Stimulated activated effector memory CD8-positive, alpha-beta T cell treated with anti-CD3 and anti-CD28 coated beads, Interleukin-12 subunit alpha, Interleukin-12 subunit beta, amount 100 ng/mL, for 72 hours (primary cell): ENCODE results near the gene LPCAT3.
"Not testable (repeated sequence)": the region's sequence is repeated elsewhere in the genome, so short reads cannot be mapped to it uniquely, and the experiment has no call there.

Experiments used
- ATAC-seq: fragments of 150-1000 bp; cut with Tn5 transposase; 2 replicates; pipeline ENCODE4 v1.10.0; 2021
- DNase-seq, 2 donors: peaks; one replicate each; pipeline ENCODE4 v3.0.0; 2021 to 2022; ENCODE audit warnings: low spot score in 2 of 2
- H3K27ac Mint-ChIP-seq: one replicate; pipeline ENCODE4 v1.8.0; 2022; ENCODE audit warnings: mild to moderate bottlenecking, mixed read lengths
- H3K36me3 Mint-ChIP-seq: one replicate; pipeline ENCODE4 v1.8.0; 2022; ENCODE audit warnings: mild to moderate bottlenecking, mixed read lengths
- H3K4me1 Mint-ChIP-seq: one replicate; pipeline ENCODE4 v1.8.0; 2022; ENCODE audit warnings: mixed read lengths
- H3K4me3 Mint-ChIP-seq: one replicate; pipeline ENCODE4 v1.8.0; 2022; ENCODE audit warnings: mild to moderate bottlenecking, mixed read lengths
- H3K9me3 Mint-ChIP-seq: one replicate; pipeline ENCODE4 v1.8.0; 2022; ENCODE audit warnings: mixed read lengths

The LPCAT3 gene

DNA sequence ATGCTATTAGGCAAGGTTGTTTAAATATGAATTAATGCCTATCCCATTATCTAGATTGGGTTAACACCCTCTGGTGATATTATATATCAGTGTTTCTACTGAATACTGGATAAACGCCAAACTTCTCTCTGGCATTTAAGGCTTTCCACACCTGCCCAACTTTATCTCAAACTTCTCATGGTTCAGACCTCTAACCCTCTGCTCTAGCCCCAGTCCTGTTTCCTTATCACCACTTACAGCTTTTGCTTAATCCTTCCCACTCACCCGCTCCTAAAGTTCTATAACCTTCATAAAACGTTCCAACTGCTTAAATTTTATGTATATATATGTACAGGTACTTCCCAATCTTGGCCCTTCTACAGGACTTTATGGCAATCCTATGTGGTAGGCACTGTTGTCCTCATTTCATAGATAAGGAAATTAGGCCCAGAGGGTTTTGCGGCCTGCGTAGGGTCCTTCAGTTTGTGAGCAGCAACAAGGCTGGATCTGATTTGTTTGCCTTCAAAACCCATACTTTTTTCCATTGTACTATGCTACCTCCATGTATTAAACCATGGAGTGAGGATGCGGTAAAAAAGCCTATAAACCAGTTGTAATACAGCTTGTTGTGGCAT is 1.2 kb downstream of the LPCAT3 start:
- ATAC-seq, result no peak
- H3K4me3 Mint-ChIP-seq, result peak overlapping the region; percentile 82

DNA sequence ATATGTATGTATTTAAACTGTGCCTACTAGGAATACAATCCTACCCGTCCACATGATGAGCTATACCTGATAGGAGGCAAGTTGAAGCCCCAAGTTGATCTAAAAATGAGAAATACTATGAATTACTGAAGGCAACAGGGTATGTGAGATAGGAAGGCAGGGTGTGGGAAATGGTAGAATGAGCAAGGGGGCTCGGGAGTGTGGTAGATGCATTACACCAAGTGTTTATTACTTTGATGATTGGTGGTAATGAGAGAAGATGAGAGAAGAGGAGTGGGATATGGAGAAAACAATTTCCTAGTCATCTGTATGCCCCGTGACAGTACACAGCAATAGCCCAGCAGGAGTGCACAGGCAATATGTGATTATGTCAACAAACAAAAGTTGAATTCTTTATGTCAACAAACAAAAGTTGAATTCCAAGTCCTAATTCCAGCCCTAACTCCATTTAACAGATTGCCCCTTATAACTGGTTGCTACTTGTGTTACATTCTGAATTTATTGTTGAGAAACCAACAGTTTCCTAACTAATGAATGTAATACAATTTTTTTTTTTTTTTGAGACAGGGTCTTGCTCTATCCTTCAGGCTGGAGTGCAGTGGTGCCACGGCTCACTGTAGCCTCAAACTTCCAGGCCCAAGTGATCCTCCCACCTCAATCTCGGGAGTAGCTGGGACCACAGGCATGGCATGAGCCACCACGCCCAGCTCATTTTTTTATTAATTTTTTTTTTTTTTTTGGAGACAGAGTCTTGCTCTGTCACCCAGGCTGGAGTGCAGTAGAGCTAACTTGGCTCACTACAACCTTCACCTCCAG is 2.5 kb downstream of the LPCAT3 start:
- DNase-seq, result no peak
- no peak for ATAC-seq
- Mint-ChIP-seq H3K4me3 (no peak overlapping the region), H3K36me3 (peaks cover 31% of the 10 kb centered on the region), H3K27ac (no peak overlapping the region), H3K9me3 (no peaks in the 10 kb centered on the region), H3K4me1 (peaks cover 38% of the 10 kb centered on the region)

More for the DNA sequence above, 1.2 kb downstream of the LPCAT3 start:
- no peak for DNase-seq
- H3K27ac Mint-ChIP-seq, result peak overlapping the region; percentile 83
- H3K36me3 Mint-ChIP-seq, result peaks cover 28% of the 10 kb centered on the region
- H3K4me1 Mint-ChIP-seq, result peaks cover 38% of the 10 kb centered on the region
- no peaks in the 10 kb centered on the region for H3K9me3 Mint-ChIP-seq

DNA sequence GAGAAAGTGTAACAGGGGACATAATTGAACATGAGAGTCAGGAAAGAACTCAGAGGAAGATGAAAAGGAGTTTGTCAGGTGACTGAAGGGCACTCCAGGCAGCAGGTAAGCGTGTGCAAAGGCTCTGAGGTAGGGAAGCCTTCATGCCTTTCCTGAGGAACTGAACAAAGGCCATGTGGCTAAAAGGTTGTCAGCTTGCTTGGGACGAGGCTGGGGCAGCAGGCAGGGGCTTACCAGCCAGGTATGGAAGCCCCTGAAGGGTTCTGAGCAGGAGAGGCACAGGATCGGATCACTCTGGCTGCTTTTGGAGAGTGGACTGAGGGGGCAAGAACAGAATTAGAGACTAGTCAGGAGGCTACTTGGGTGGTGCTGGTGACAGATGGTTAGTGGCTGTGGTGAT is 5.2 kb downstream of the LPCAT3 start:
- H3K4me3 Mint-ChIP-seq, result no peak overlapping the region
- DNase-seq (no peak), ATAC-seq (no peak)
- peaks cover 32% of the 10 kb centered on the region for H3K4me1 Mint-ChIP-seq
- peak overlapping the region; percentile 33 for H3K27ac Mint-ChIP-seq
- H3K9me3 Mint-ChIP-seq, result no peaks in the 10 kb centered on the region
- peaks cover 56% of the 10 kb centered on the region for H3K36me3 Mint-ChIP-seq

DNA sequence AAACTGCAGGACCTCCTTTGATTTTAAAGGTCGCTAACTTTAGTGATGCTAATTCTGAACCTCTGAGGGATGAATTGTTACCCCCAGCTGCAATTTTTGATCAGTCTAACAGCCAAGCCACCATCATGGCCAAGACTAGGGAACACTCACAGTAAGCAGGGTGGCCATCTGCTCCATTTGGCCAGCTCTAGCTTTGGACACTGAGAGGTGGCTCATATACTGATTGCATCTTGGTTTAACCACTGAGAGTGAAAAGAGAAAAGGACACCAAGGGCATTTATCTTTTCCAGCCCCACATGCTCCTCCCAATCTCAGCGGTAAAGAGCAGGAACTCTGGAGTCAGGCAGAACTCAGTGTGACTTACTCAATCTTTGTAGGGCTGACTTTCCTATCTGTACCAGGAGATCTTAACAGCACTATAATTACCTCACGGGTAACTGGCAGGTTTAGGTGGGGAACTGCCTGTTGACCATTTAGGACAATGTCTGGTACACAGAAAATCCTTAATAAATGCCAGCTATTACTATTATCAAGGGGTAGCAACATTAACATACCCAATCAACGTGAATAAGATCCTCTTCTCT is 6.2 kb downstream of the LPCAT3 start:
- H3K4me1 Mint-ChIP-seq, result peaks cover 23% of the 10 kb centered on the region
- H3K4me3 Mint-ChIP-seq, result no peak overlapping the region
- no peak for ATAC-seq
- H3K36me3 Mint-ChIP-seq, result peaks cover 66% of the 10 kb centered on the region
- DNase-seq, result no peak
- H3K27ac Mint-ChIP-seq, result peak overlapping the region; percentile 33
- no peaks in the 10 kb centered on the region for H3K9me3 Mint-ChIP-seq

DNA sequence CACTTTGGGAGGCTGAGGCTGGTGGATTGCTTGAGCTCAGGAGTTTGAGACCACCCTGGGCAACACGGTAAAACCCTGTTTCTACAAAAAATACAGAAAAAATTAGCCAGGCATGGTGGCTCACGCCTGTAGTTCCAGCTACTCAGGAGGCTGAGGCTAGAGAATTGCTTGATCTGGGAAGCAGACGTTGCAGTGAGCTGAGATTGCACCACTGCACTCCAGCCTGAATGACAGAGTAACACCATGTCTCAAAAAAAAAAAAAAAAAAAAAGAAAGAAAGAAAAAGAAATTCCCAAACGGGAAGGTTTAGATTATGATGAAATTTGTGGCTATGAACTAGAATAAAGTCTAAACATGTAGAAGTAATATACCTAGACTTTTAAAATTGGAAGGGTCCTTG is 6.9 kb downstream of the LPCAT3 start:
- H3K9me3 Mint-ChIP-seq, ATAC-seq, H3K27ac Mint-ChIP-seq, H3K4me3 Mint-ChIP-seq, DNase-seq: not testable (repeated sequence)
- Mint-ChIP-seq H3K36me3 (peaks cover 73% of the 10 kb centered on the region), H3K4me1 (peaks cover 16% of the 10 kb centered on the region)

DNA sequence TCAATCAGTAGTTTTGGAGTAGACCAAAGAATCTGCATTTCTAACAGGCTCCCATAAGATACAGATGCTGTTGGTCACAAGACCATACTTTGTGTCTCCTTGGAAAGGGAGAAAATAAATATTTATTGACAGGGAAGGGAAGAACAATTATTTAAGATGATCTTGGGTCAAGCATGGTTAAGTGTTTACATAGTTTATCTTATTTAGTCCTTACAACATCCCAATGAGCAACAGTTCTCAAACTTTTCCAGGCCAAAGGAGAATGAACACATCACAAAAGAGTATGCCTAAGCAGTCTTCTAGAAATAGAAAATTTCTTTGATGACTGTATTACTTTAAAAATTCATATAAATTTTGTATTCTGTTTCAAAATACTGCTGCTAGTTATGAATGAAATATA is 8.8 kb downstream of the LPCAT3 start:
- DNase-seq, result no peak
- H3K4me1 Mint-ChIP-seq, result peaks cover 19% of the 10 kb centered on the region
- H3K9me3 Mint-ChIP-seq, result no peaks in the 10 kb centered on the region
- H3K4me3 Mint-ChIP-seq, result no peak overlapping the region
- ATAC-seq, result no peak
- peaks cover 66% of the 10 kb centered on the region for H3K36me3 Mint-ChIP-seq
- peak overlapping the region; percentile 4 for H3K27ac Mint-ChIP-seq

DNA sequence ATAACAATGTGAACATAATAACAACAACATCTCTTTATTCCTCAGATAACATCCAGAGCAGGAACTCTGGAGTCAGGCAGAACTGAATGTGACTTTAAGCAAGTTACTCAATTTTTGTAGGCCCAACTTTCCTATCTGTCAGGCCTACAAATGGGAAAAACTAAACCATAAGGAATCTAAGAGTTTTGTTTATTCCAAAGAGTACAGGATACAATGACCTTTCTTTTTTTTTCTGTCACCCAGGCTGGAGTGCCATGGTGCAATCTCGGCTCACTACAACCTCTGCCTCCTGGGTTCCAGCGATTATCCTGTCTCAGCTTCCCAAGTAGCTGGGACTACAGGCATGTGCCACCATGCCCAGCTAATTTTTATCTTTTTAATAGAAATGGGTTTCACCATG is 9.4 kb downstream of the LPCAT3 start:
- Mint-ChIP-seq H3K9me3 (no peaks in the 10 kb centered on the region), H3K4me1 (peaks cover 16% of the 10 kb centered on the region), H3K4me3 (no peak overlapping the region), H3K36me3 (peaks cover 60% of the 10 kb centered on the region), H3K27ac (no peak overlapping the region)
- no peak for DNase-seq
- no peak for ATAC-seq

DNA sequence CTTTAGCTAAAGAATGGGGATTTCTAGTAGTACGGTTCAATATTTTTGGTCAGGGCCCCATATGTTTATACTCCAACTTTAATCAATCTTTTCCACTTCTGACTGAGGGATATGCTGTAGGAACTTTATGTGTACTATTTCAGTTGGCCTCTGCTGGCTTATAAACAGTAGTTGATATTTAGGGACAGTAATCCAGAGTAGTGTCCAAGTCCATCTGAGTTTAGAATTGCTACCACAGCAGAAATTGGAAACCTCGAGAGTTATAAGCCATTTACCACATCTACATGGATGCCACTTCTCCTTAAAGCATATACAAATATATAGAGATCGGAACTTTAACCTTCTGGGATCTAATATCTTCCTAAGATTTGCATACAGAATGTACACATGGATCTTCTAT is 11.6 kb downstream of the LPCAT3 start:
- ATAC-seq (no peak), DNase-seq (no peak)
- no peaks in the 10 kb centered on the region for H3K9me3 Mint-ChIP-seq
- H3K4me1 Mint-ChIP-seq, result peaks cover 14% of the 10 kb centered on the region
- H3K4me3 Mint-ChIP-seq, result no peak overlapping the region
- peaks cover 68% of the 10 kb centered on the region for H3K36me3 Mint-ChIP-seq
- no peak overlapping the region for H3K27ac Mint-ChIP-seq

DNA sequence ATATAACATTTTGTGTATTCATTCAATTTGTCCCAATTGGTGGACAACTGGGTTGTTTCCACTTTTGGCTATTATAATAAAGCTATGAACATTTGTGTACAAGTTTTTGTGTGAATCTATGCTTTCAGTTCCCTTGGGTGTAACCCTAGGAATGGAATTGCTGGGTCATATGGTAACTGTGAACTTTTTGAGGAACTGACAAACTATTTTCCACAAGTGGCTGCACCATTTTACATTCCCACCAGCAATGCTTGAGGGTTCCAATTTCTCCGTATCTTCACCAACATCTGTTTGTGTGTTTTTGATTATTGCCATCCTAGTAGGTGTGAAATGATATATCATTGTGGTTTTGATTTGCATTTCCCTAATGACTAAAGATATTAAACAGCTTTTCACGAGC is 13.0 kb downstream of the LPCAT3 start:
- DNase-seq (no peak), ATAC-seq (no peak)
- Mint-ChIP-seq H3K27ac (no peak overlapping the region), H3K4me1 (peaks cover 14% of the 10 kb centered on the region), H3K36me3 (peaks cover 75% of the 10 kb centered on the region), H3K9me3 (no peaks in the 10 kb centered on the region), H3K4me3 (no peak overlapping the region)

DNA sequence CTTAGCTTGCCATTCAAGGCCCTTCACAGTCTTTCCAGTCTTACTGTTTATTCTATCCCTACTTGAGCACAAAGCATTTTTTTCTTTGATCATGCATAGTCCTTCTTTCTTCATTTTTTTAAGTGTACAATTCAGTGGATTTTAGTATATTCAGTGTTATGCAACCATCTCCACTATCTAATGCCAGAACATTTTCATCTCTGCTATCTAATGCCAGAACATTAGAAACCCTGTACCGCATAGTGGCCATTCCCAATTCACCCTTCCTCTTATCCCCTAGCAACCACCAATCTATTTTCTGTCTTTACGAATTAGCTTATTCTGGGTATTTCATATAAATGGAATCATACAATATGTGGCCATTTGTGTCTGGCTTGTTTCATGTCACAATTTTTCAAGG is 13.4 kb downstream of the LPCAT3 start:
- H3K36me3 Mint-ChIP-seq, result peaks cover 75% of the 10 kb centered on the region
- peaks cover 14% of the 10 kb centered on the region for H3K4me1 Mint-ChIP-seq
- peak overlapping the region; percentile 7 for H3K27ac Mint-ChIP-seq
- DNase-seq (no peak), ATAC-seq (no peak)
- no peak overlapping the region for H3K4me3 Mint-ChIP-seq
- H3K9me3 Mint-ChIP-seq, result no peaks in the 10 kb centered on the region

DNA sequence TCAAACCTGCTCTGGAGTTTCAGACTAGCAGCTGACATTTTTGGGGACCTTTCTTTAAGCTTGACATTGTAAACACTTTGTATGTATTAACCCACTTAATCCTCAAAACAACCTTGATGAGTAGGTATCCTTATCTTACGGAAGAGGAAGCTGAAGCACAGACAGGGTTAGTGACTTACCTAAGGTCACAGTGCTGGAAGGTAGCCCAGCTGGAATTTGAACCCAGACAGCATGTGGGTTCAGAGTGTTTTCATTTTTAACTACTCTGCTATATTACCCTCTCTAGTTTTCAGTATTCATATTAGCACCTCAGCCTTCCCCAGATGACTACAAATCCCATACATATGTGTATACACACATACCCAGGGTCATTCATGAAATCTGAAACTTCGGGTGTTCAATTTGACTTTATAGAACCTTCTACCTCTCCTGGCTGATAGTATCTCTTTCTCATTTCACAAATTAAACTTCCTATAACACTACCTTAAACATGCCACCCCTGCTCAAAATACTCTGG is 13.9 kb downstream of the LPCAT3 start:
- H3K9me3 Mint-ChIP-seq, result no peaks in the 10 kb centered on the region
- H3K4me1 Mint-ChIP-seq, result peaks cover 14% of the 10 kb centered on the region
- no peak overlapping the region for H3K4me3 Mint-ChIP-seq
- H3K36me3 Mint-ChIP-seq, result peaks cover 75% of the 10 kb centered on the region
- ATAC-seq (peak; percentile 60), DNase-seq (no peak)
- peak overlapping the region; percentile 7 for H3K27ac Mint-ChIP-seq

DNA sequence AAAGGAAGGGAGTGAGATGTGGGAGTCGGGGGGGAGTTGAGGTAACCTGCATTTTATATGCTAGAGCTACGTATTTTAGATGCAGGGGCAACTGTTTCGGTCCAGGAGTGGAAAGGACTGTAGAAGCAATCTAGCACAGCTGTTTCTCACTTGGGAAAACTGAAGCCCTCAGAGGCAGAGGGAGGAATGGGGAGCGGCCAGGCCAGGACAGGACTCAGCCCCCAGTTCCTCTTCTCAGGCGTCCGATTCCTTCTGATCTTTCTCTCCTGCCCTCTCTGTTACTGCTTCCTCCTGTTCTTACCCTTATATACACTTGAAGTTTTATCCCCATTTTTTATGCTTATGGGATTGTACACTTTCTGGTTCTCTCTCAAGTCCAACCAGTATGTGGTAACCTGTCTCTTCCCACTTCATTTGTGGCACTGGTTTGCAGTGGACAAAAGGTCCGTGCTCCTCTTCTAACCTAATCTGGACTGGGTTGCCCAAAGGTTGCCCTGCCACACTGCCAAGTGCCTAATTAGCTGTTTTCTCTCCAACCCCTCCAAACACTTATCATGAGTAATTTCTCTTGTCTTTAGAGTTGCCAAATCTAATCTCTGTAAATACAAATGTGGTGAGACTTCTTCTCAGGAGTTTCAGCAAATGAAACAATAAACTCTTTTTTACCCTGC is 16.2 kb downstream of the LPCAT3 start:
- Mint-ChIP-seq H3K36me3 (peaks cover 75% of the 10 kb centered on the region), H3K9me3 (no peaks in the 10 kb centered on the region), H3K4me1 (peaks cover 14% of the 10 kb centered on the region), H3K4me3 (no peak overlapping the region), H3K27ac (peak overlapping the region; percentile 80)
- DNase-seq, result no peak
- ATAC-seq, result no peak

DNA sequence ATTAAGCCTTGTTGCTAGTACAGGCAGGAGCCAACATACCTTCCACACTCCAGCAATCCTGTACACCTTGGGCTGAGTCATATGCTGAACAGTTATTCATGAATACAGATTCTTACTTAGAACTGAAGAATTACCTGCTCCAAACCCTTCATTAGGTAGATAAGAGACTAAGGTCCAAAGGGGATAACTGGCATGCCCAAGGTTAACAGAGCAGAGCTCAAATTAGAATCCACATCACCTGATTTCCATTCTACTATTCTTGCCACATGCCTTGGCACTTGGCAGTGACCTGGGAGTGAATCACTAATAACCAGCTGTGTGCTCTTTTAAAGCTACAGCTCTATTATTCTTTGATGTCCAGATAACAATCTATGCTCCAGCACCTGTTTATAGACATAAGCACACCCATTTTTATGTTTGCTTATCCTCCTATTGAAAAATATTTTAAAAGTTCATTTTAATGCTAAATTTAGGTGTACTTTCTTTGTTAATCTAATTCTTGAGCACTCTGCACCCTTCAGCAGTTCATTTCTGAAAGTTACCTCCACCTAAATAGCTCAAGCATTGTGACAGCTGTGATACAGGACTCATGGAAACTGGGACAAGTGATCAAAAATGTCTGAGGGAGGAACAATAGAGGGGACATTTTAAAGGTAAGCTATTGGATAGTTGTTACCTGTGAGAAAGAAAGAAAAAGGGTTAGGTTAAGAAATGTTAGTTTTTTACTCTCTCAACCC is 19.4 kb downstream of the LPCAT3 start:
- no peak for ATAC-seq
- peaks cover 88% of the 10 kb centered on the region for H3K36me3 Mint-ChIP-seq
- no peaks in the 10 kb centered on the region for H3K4me1 Mint-ChIP-seq
- H3K27ac Mint-ChIP-seq, result no peak overlapping the region
- no peaks in the 10 kb centered on the region for H3K9me3 Mint-ChIP-seq
- no peak overlapping the region for H3K4me3 Mint-ChIP-seq
- no peak for DNase-seq

DNA sequence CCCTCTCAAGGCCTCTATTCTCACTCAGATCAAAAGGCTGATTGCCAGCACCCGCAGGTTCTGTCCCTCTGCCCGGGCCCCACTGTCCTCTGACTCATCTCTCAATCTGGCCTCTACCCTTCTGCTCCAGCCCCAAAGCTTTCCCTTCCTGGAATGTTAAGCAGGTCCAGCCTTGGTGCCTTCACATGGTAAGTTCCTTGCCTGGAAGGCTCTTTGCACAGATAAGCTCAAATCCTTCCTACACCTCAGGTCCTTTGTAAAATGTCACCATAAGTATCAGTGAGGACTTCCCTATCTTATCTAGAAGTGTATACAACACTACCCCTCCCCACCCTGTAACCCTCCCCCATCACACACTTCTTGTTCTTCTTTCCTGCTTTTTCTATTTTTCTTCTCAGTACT is 22.2 kb downstream of the LPCAT3 start:
- no peak overlapping the region for H3K4me3 Mint-ChIP-seq
- H3K27ac Mint-ChIP-seq, result peak overlapping the region; percentile 42
- no peaks in the 10 kb centered on the region for H3K9me3 Mint-ChIP-seq
- H3K36me3 Mint-ChIP-seq, result peaks cover 81% of the 10 kb centered on the region
- H3K4me1 Mint-ChIP-seq, result no peaks in the 10 kb centered on the region
- no peak for DNase-seq
- ATAC-seq, result no peak
